CD4-positive, alpha-beta memory T cell (primary cell): ENCODE data around the gene MACO1. TPM values are rescaled to one million over a fixed set of nuclear protein-coding genes. Genes with fewer than 3 reads are reported as not detected.

Experiments
- CTCF ChIA-PET: fragments of 350-600 bp; sonication (Branson Sonifier 250); formaldehyde crosslinking; loops from one replicate; lab custom pipeline; 2021; ENCODE audit warnings: inconsistent platforms; ENCODE audit not compliant: partially characterized antibody; lab: Charles Lee
- POLR2A ChIA-PET: fragments of 350-600 bp; sonication (Branson Sonifier 250); formaldehyde crosslinking; loops from one replicate; lab custom pipeline; 2021; ENCODE audit not compliant: partially characterized antibody; lab: Charles Lee
- DNase-seq, 5 donors: peaks; one replicate each; pipeline versions ENCODE4 v3.0.0 to v3.0.0-alpha.2; 2020 to 2022; ENCODE audit warnings: mixed read lengths in 1 of 5
- H3K27ac ChIP-seq: one replicate; pipeline ENCODE4 v1.7.0; 2013; ENCODE audit warnings: low read depth, low read length
- H3K27me3 ChIP-seq: 2 replicates; pipeline ENCODE4 v1.7.0; 2013; ENCODE audit warnings: mild to moderate bottlenecking, low read length, moderate library complexity; ENCODE audit not compliant: insufficient read depth
- H3K36me3 ChIP-seq: 2 replicates; pipeline ENCODE4 v1.7.0; 2013; ENCODE audit warnings: mild to moderate bottlenecking, low read length, moderate library complexity; ENCODE audit not compliant: insufficient read depth
- H3K4me1 ChIP-seq: 2 replicates; pipeline ENCODE4 v1.7.0; 2013; ENCODE audit warnings: mild to moderate bottlenecking, low read length, moderate library complexity; ENCODE audit not compliant: insufficient read depth
- H3K4me3 ChIP-seq, 2 donors: one replicate each; pipeline ENCODE4 v1.7.0; 2013; ENCODE audit warnings: low read length in 2 of 2, mild to moderate bottlenecking in 1 of 2
- H3K9me3 ChIP-seq, 2 donors: one replicate each; pipeline ENCODE4 v1.7.0; 2013; ENCODE audit warnings: low read length in 2 of 2, control low read depth in 1 of 2; ENCODE audit not compliant: control insufficient read depth in 1 of 2
- H3K27ac Mint-ChIP-seq, 7 donors: one replicate each; pipeline ENCODE4 v1.8.0; 2020 to 2021; ENCODE audit warnings: mixed read lengths in 7 of 7, mild to moderate bottlenecking in 6 of 7, inconsistent platforms in 3 of 7, moderate library complexity in 3 of 7
- H3K27me3 Mint-ChIP-seq, 2 donors: one replicate each; pipeline ENCODE4 v1.8.0; 2020 to 2021; ENCODE audit warnings: mixed read lengths in 2 of 2
- H3K36me3 Mint-ChIP-seq, 2 donors: one replicate each; pipeline ENCODE4 v1.8.0; 2020 to 2021; ENCODE audit warnings: mixed read lengths in 2 of 2, inconsistent platforms in 1 of 2, mild to moderate bottlenecking in 1 of 2
- H3K4me1 Mint-ChIP-seq, 4 donors: one replicate each; pipeline ENCODE4 v1.8.0; 2020 to 2021; ENCODE audit warnings: mixed read lengths in 4 of 4, mild to moderate bottlenecking in 1 of 4
- H3K4me3 Mint-ChIP-seq, 8 donors: one replicate each; pipeline ENCODE4 v1.8.0; 2020 to 2021; ENCODE audit warnings: mixed read lengths in 8 of 8, mild to moderate bottlenecking in 7 of 8, moderate library complexity in 6 of 8, inconsistent platforms in 3 of 8
- H3K9me3 Mint-ChIP-seq, 8 donors: one replicate each; pipeline ENCODE4 v1.8.0; 2020 to 2021; ENCODE audit warnings: mixed read lengths in 8 of 8, mild to moderate bottlenecking in 5 of 8, inconsistent platforms in 3 of 8, moderate library complexity in 1 of 8
- intact Hi-C: fragments of 100-400 bp; cut with micrococcal nuclease; formaldehyde crosslinking; loops from one replicate; pipeline ENCODE4 v1.15.1; 2023
- polyA plus RNA-seq, 2 donors: library from polyadenylated mRNA; unstranded; fragments of 300-500 nt; fragmentation: Illumina TruSeq; gene quantifications; one replicate each; pipeline ENCODE4 v1.2.3, GENCODE V29; 2021
- total RNA-seq, 2 experiments: library from RNA; stranded (reverse); gene quantifications; one replicate each; pipeline ENCODE4 v1.2.3, GENCODE V29; 2021

MACO1 gene
- total and polyA plus RNA-seq, 4 experiments from 2014 or later, result 3.1 to 20.6 (median 14.5) TPM

- ChIA-PET POLR2A (interaction anchor here (1.0 to 24.3 kb wide), 2 partner anchors 19 to 97 kb away, joined by 3 to 615 read pairs; no protein-coding TSS in a partner anchor), CTCF (interaction anchor here (2.7 kb wide), 1 partner anchor 26 kb away, joined by 8 read pairs; no protein-coding TSS in a partner anchor)
- no peaks in the 10 kb centered on the region for H3K9me3 Mint-ChIP-seq
- H3K36me3 ChIP-seq, result no peaks in the 10 kb centered on the region
- no peaks in the 10 kb centered on the region for H3K27me3 Mint-ChIP-seq
- peak overlapping the region; percentile 86 to 96 (median 93) for H3K4me3 Mint-ChIP-seq
- H3K36me3 Mint-ChIP-seq, result peaks cover 0 to 13% of the 10 kb centered on the region in 2 donors
- peaks cover 45 to 68% (median 62%) of the 10 kb centered on the region in 4 donors for H3K4me1 Mint-ChIP-seq
- H3K9me3 ChIP-seq, result no peaks in the 10 kb centered on the region
- intact Hi-C loops, result loop anchor here (5.0 kb wide), 1 partner anchor 113 kb away; the partner anchor contains the start of gene MACO1
- peaks cover 62% of the 10 kb centered on the region for H3K4me1 ChIP-seq
- no peaks in the 10 kb centered on the region for H3K27me3 ChIP-seq
- DNase-seq, result no peak
- peak overlapping the region; percentile 68 for H3K27ac ChIP-seq
- H3K4me3 ChIP-seq, result peak overlapping the region; percentile 58 to 61
- peak overlapping the region; percentile 75 to 91 (median 88) for H3K27ac Mint-ChIP-seq
Observed at GRCh38 chr1:25545767-25546166, 115.1 kb downstream of the MACO1 start.

GRCh38 chr1:25546193-25546592 lies 115.5 kb downstream of the MACO1 start:
- no peak for DNase-seq
- intact Hi-C loops, result loop anchor here (5.0 kb wide), 1 partner anchor 114 kb away; the partner anchor contains the start of gene MACO1
- Mint-ChIP-seq H3K9me3 (no peaks in the 10 kb centered on the region), H3K4me1 (peaks cover 50 to 73% (median 66%) of the 10 kb centered on the region in 4 donors), H3K36me3 (peaks cover 0 to 13% of the 10 kb centered on the region in 2 donors), H3K27me3 (no peaks in the 10 kb centered on the region), H3K4me3 (peak overlapping the region in 6 of 8 donors; percentile 46 to 94 (median 64)), H3K27ac (peak overlapping the region; percentile 75 to 98 (median 84))
- Histone ChIP-seq H3K27ac (peak overlapping the region; percentile 68), H3K9me3 (no peaks in the 10 kb centered on the region), H3K4me3 (no peak overlapping the region), H3K36me3 (no peaks in the 10 kb centered on the region), H3K27me3 (no peaks in the 10 kb centered on the region), H3K4me1 (peaks cover 66% of the 10 kb centered on the region)
- POLR2A ChIA-PET, result interaction anchor here (1.0 to 24.3 kb wide), 3 partner anchors 8 to 96 kb away, joined by 3 to 615 read pairs (median 9); no protein-coding TSS in a partner anchor
- CTCF ChIA-PET, result interaction anchor here (1.2 to 2.7 kb wide), 2 partner anchors 9 to 26 kb away, joined by 4 to 8 read pairs; no protein-coding TSS in a partner anchor

- Mint-ChIP-seq H3K27me3 (no peaks in the 10 kb centered on the region), H3K4me1 (peaks cover 63 to 91% (median 84%) of the 10 kb centered on the region in 4 donors), H3K36me3 (peaks cover 8 to 19% of the 10 kb centered on the region in 2 donors), H3K27ac (peak overlapping the region; percentile 75 to 99 (median 96)), H3K4me3 (peak overlapping the region in 7 of 8 donors; percentile 72 to 93 (median 81)), H3K9me3 (no peaks in the 10 kb centered on the region)
- intact Hi-C loops, result loop anchor here (5.0 kb wide), 1 partner anchor 116 kb away; the partner anchor contains the start of gene MACO1
- ChIA-PET POLR2A (interaction anchor here (0.9 to 24.3 kb wide), 11 partner anchors 10 to 301 kb away, joined by 3 to 615 read pairs (median 5); partner anchors contain the start of genes MAN1C1, MTFR1L and RSRP1), CTCF (interaction anchor here (1.0 to 4.0 kb wide), 10 partner anchors 8 to 247 kb away, joined by 3 to 20 read pairs (median 9); no protein-coding TSS in a partner anchor)
- Histone ChIP-seq H3K4me3 (no peak overlapping the region), H3K27me3 (no peaks in the 10 kb centered on the region), H3K27ac (peak overlapping the region; percentile 67), H3K9me3 (no peaks in the 10 kb centered on the region), H3K4me1 (peaks cover 90% of the 10 kb centered on the region), H3K36me3 (no peaks in the 10 kb centered on the region)
- DNase-seq, result no peak
Observed at GRCh38 chr1:25548601-25549000, 117.9 kb downstream of the MACO1 start.

- Histone ChIP-seq H3K27ac (peak overlapping the region; percentile 67), H3K4me1 (peaks cover 98% of the 10 kb centered on the region), H3K4me3 (peak overlapping the region in 1 of 2 donors; percentile 23), H3K27me3 (no peaks in the 10 kb centered on the region), H3K9me3 (no peaks in the 10 kb centered on the region), H3K36me3 (peaks cover 3% of the 10 kb centered on the region)
- peaks cover 68 to 98% (median 92%) of the 10 kb centered on the region in 4 donors for H3K4me1 Mint-ChIP-seq
- ChIA-PET CTCF (interaction anchor here (0.8 to 4.0 kb wide), 14 partner anchors 11 to 261 kb away, joined by 3 to 20 read pairs (median 7); no protein-coding TSS in a partner anchor), POLR2A (interaction anchor here (0.6 to 24.3 kb wide), 18 partner anchors 11 to 305 kb away, joined by 3 to 615 read pairs (median 4); partner anchors contain the start of genes MAN1C1 and MTFR1L)
- peak overlapping the region; percentile 75 to 99 (median 96) for H3K27ac Mint-ChIP-seq
- intact Hi-C loops, result loop anchor here (1.0 to 5.0 kb wide), 2 partner anchors 13 to 117 kb away; partner anchors contain the start of gene MACO1
- H3K4me3 Mint-ChIP-seq, result peak overlapping the region; percentile 72 to 93 (median 80)
- DNase-seq, result peak; percentile 71 to 92 (median 72)
- H3K27me3 Mint-ChIP-seq, result no peaks in the 10 kb centered on the region
- H3K36me3 Mint-ChIP-seq, result peaks cover 14 to 22% of the 10 kb centered on the region in 2 donors
- H3K9me3 Mint-ChIP-seq, result no peaks in the 10 kb centered on the region
Observed at GRCh38 chr1:25549273-25550154, 118.8 kb downstream of the MACO1 start.

Other genes with a start within 250 kb of the MACO1 start
- gene SYF2, start 198.4 kb upstream of the MACO1 start, total RNA-seq, result 10 to 100 TPM; 64.3 to 66.8 TPM
- 100 to 1,000 TPM in 1 of 2 donors, 10 to 100 TPM in 1; 82.9 to 111 TPM for gene SYF2, start 198.4 kb upstream of the MACO1 start, polyA plus RNA-seq
- 100 to 1,000 TPM; 470 to 494 TPM for gene RSRP1, start 183.4 kb upstream of the MACO1 start, total RNA-seq
- 10 to 100 TPM; 33.1 to 57.5 TPM for gene RSRP1, start 183.4 kb upstream of the MACO1 start, polyA plus RNA-seq
- under 1 TPM in 1 of 2 experiments, not detected in 1; 0.15 TPM for gene RHD, start 158.4 kb upstream of the MACO1 start, total RNA-seq
- gene RHD, start 158.4 kb upstream of the MACO1 start, polyA plus RNA-seq, result under 1 TPM; 0.13 to 0.44 TPM
- gene TMEM50A, start 92.6 kb upstream of the MACO1 start, total RNA-seq, result 10 to 100 TPM; 90.9 to 95.3 TPM
- 100 to 1,000 TPM; 192 to 280 TPM for gene TMEM50A, start 92.6 kb upstream of the MACO1 start, polyA plus RNA-seq
- not detected for gene RHCE, start 10.1 kb upstream of the MACO1 start, total RNA-seq
- under 1 TPM; 0.31 to 0.61 TPM for gene RHCE, start 10.1 kb upstream of the MACO1 start, polyA plus RNA-seq
- 100 to 1,000 TPM; 201 to 210 TPM for gene LDLRAP1, start 112.7 kb downstream of the MACO1 start, total RNA-seq
- gene LDLRAP1, start 112.7 kb downstream of the MACO1 start, polyA plus RNA-seq, result 100 to 1,000 TPM; 233 to 306 TPM
- gene MAN1C1, start 185.9 kb downstream of the MACO1 start, total RNA-seq, result 10 to 100 TPM; 42.6 to 45.1 TPM
- 10 to 100 TPM in 1 of 2 donors, 1 to 10 TPM in 1; 3.6 to 10.4 TPM for gene MAN1C1, start 185.9 kb downstream of the MACO1 start, polyA plus RNA-seq